CD4-positive, alpha-beta T cell treated with Interferon gamma for 1 hour (primary cell): ENCODE data around the gene RTL9.

Experiments
- DNase-seq: peaks from one replicate; pipeline ENCODE4 v3.0.0-alpha.2; 2020

Gene RTL9

GRCh38 chrX:110407910-110408545 lies 49.4 kb downstream of the RTL9 start:
- no peak for DNase-seq
